RKO (cell line): Measurements from ENCODE around the gene TRIO.
A peak's percentile ranks its signal among the peaks of the same experiment; 100 is the strongest.
"Not testable (repeated sequence)": the region's sequence is repeated elsewhere in the genome, so short reads cannot be mapped to it uniquely, and the experiment has no call there.

Experiments used
- DNase-seq: peaks from one replicate; pipeline ENCODE4 v3.0.0-alpha.2; 2016; ENCODE audit warnings: low spot score

The TRIO gene

DNA sequence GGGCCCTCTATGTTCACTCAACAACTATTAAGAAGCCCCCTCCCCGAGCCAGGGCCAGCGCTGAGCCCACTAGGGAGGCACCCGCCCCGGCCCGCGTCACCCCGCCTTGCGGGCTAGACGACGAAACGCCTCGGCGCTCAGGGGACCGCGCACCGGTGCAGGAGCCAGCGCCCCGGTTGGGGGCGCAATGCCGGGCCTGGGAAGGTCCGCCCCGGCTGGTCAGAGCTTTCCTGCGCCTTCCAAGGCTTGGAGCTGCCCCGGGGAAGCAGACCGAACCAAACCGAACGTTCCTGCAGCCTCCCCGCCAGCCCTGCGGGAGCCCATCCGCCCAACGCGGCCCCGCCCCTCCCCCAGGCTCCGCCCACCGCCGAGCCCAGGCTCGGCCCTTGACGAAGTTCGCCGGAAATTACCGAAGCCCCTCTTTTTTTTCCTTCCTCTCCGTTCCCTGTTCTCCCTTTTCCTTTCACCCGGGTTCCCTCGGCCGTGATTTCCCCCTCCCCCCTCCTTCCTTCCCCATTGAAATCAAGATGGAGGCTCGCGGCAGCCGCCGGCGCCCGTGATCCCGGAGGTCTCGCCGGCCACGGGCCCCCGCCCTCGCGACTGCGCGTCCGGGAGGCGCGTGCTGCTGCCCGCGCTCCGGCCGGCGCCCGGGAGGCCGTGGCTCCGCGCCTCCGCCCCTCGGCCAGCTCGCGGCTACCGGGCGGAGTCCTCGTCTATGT lies at the start of gene TRIO:
Gene TRIO, plus strand, starts transcription at position 516 of the 719 bp plus-strand sequence. CDS start 384 bp downstream, outside the sequence.
- DNase-seq, result peak; percentile 88

GRCh38 chr5:14097380-14097779 lies 45.8 kb upstream of the TRIO start:
- not testable (repeated sequence) for DNase-seq

DNA sequence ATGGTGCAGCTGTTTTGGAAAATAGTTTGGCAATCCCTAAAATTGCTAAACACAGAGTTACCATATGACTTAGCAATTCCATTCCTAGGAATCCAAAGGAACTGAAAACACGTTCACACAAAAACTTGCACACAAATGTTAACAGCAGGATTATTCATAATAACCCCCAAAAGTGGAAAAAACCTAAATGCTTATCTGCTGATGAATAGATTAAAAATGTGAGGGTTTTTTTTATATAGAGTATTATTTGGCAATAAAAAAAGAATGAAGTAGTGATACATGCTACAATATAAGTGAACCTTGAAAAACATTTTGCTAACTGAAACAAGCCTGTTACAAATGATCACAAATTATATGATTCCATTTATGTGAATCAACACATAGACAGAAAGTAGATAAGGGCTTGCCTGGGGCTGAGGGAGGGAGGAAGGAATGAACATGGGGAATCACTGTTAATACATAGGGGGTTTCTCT lies 45.1 kb upstream of the TRIO start:
- DNase-seq, result no peak

DNA sequence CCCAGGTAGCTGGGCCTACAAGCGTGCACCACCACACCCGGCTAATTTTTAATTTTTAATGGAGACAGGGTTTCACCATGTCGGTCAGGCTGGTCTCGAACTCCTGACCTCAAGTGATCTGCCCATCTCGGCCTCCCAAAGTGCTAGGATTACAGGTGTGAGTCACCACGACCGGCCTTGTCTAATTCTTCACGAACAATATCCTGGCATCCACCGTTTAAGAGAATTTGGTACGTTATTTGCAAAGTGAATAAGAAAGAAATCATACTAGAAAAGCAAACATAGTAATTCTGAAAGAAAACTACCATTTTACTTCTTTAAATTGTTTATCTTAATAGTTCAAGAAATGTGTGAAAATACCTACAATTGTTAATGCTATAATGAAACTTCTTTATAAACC lies 42.9 kb upstream of the TRIO start:
- DNase-seq, result no peak

DNA sequence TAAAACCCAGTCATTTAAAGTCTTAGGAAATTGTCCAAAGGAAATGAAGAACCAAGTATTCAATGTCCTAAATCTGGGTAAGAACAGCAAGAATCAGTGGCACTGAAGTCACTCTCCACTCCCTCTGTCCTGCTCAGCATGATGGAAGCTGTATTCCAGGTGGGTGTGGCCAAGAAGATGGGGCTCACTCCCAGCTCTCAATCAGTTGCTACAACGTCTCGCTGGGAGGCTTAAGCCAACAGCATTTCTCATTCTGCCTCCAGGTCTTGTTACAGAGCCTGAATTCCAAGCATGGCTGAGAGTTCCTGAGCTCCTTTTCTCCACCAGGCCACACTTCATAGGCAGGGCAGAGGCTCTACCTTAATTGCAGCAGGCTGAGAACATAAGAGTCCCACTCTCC lies 41.2 kb upstream of the TRIO start:
- DNase-seq, result no peak

DNA sequence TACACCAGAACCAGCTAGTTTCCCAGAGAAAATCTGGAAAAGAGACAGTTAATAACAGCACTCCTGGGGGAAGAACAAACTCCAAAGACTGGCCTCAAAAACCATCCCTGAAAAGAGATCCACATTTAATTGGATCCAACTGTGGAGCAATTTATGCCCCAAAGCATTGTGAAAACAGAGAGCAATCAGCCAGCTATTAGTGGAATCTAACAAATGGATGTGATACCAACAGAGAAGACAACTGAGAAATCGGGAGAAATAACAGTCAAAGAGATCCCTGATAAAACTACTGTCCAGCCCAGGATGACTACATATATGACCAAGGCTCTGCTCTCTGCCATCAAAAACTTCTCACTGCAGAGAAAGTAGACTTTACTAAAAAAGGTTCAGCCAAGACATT lies 40.5 kb upstream of the TRIO start:
- no peak for DNase-seq

DNA sequence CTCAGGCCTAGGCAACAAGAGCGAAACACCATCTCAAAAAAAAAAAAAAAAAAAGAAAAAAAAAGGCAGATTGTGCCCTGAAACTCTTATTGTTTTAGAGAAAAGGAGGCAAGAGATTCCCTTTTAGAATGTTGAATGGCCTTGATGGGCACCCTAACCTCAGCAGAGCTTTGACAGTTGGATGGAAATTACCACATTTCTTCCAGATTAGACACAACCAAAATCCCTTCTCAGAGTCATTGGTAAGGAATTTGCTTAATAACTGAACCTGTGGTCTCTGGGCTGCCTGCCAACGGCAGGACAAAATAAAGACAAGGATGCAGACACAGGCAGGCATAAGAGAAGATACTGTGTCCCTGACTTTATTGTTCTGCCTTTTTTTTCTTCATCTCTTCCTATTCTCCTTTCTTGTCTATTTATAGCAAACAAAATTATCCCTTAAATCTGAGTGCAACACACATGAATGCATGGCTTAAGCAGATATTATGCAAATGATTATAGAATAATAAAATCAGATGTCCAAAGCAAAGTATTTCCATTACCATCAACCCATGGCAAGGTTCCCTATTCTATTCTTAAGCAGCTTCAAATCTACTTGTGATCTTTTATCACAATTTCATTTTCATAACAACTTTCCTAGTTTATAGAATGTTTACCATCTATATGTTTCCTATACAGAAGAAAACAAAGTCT lies 37.3 kb upstream of the TRIO start:
- DNase-seq, result peak; percentile 48

- DNase-seq, result no peak
Measured at GRCh38 chr5:14107536-14107935, 35.6 kb upstream of the TRIO start.

DNA sequence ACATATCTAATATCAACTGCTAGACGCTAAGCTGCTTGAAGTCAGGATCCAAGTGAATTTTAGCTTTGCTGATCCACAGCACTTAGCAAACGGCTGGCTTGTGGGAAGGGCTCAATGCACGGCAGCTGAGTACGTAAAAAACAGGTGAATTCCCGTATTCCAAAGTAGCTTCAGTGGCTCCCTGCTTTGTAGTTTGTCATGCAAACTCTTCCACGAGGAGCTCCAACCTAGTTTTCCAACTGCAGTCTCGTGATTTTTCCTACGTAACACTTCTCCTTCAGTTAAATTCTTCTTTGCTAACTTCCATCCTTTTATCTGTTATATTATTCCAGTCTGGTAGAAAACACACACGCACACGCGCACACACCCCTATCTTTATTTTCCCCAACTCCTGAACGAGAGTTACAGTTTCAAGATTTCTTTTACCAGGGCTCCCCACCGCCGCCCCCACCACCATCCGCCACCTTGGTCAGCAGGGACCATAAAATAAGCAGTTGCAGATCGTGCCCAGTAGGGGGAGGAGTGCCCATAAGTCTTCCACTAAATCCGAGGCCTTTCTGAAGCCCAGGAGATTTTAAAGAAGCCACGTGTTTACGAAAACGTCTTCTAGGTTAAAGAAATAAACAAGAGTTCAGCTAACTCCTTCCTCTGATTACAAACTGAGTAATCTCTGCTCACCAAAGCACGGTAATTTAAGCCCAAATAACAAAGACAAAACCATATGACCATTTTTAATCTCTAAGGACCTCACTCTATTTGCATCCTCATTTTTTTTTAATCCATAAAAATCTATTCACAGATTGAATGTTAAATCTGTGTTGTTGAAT lies 34.8 kb upstream of the TRIO start:
- DNase-seq, result peak; percentile 54

DNA sequence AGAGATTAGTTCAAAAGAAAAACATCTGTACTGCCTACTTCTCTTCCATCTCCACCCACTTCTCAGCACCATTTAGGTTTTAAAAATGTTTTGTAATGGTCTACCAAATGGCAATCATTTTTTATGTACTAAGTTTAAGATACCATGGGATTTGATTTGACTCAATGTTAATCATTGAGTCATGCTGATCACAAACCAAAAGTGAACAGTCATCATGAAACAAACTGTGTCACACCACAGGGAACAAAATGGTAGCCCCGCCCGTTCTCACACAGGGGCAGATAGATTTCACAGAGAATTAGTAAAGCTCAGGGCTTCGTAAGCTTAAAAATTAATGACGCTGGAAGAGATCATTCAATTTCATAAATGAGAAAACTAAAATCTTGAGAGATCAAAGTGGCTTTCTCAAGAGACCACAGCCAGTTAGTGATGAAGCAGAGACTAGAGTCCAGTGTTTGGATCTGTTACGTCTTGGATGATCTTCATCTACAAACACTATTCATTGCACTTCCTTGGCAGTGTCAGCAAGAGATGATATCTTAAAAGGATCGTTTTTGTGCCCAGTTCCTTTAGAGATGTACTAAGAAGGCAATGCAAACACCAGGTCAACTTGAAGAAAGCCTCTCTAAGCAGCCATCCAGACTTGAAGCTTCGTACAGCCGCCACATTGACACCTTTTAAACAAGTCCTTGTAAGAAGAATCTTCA lies 33.9 kb upstream of the TRIO start:
- peak; percentile 22 for DNase-seq

DNA sequence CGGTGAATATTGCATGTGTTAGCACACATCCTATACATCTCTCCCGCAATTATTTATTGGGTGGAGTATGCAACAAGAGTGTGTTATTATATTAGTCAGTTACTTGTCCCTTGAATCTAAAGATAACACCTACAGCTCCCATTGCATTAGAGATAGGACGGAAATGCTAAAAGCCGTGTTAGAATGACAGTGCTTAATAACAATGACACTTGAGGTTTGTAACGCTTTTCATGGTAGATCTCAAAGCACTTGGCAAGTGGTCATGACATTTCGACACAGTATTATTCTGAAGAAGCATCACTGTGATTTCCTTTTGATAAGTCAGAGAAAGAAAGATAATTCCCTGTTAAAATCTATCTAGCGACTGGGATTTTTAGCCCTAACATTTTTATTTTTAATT lies 33.4 kb upstream of the TRIO start:
- no peak for DNase-seq

DNA sequence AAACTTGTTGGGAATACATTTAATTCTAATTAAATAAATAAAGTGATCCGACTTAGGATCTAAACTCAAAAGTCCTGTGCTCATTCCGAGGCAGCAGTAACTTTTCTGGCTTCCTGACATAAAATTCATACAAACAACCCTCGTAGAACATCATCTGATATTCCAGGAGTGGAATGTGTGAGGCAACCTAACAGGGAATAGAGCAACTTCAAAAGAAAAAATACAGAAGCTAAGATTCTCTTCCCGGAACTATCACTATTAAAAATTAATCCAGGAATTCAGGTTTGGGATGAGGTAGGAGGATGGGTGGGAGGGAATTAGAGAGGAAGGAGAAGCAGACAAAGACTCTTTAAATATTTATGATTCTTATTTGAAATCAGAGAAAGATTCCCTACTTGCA lies 32.9 kb upstream of the TRIO start:
- DNase-seq, result no peak

DNA sequence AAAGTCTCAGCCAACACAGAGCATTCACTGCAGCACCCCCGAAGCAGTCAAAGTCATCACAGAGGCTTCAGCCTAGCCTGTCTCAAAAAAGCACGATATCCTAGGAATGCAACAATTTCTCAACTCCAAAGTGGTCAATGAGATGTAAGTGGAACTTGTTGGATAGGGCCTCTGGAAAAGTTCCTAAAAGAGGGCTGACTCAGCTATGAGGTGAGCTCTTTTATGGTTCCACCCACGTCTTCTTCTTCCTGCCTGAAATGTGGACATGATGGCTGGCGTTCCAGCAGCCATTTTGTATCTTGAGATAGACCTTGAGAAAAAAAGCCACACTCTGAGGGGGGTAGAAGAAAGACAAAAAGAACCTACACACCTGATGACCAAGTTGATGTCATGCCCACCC lies 32.5 kb upstream of the TRIO start:
- DNase-seq, result peak; percentile 37

DNA sequence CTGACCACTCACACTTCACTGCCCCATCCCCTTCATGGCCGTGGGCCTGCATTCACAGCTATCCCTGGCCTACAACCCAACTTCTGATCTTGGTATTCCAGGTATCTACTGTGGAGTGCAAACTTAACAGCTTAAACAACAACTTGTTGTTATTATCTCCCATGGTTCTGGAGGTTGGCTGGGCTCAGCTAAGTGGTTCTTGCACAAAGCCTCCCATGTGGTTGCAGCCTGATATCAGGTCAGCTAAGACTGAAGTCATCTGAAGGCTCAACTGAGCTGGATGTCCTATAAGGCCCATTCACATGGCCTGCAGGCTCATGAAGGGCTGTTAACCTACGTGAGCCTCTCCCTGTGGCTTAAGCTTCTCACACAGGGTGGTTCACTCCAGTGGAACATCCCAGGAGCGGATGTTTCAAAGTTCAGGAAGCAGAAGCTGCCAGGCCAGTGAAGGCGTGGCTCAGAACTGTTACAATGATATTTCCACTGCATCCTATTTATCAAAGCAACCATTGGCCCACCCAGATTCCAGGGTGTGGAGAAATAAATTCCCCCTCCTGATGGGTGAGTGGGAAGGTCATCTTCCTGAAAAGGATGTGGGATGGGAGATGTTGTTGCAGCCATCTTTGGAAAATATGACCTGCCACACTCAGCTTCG lies 30.0 kb upstream of the TRIO start:
- DNase-seq, result no peak

GRCh38 chr5:14114615-14115251 lies 28.4 kb upstream of the TRIO start:
- no peak for DNase-seq

DNA sequence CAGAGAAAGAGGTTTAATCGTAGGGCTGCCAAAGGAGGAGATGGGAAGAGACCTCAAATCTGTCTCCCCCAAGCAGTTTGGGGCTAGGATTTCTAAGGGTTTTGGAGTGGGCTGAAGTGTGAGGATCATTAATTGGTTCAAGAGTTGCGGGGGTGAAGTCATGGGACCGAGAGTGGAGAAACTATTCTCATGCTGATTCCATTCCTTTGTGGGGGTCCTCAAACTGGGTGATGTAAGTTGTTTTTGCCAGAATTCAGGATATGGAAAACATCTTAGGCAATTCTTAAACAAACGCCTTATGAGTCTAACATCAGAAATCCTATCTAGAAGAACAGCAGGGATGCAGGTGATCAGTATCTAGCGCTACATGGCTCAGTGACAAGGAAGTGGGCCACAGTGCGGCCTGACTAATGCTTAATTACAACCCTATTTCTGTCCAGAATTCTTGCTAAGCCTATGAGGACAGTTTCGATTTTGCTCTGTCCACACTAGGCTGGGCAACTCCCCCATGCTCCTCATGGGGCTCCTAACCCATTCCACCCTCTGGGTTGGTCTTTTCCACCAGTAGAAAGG lies 27.7 kb upstream of the TRIO start:
- no peak for DNase-seq

- no peak for DNase-seq
Measured at GRCh38 chr5:14118551-14119320, 24.4 kb upstream of the TRIO start.

DNA sequence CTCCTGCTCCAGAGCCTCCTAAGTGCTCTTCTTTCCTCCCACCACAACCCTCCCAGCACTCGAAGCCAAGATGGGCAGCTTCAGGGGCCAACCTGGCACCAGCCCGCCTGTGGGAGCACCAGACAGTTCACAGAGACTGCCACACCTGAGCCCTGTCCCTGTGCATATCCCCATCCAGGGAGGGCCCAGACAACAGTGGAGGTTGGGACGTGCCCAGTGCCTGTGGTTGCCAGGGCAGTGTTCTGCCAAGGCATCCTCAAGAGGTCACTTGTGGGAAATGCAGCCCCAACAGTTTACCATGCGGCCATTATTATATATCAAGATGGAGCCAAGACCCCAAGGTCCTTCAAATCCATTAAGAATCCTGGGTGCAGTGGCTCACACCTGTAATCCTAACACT lies 23.0 kb upstream of the TRIO start:
- DNase-seq, result no peak

DNA sequence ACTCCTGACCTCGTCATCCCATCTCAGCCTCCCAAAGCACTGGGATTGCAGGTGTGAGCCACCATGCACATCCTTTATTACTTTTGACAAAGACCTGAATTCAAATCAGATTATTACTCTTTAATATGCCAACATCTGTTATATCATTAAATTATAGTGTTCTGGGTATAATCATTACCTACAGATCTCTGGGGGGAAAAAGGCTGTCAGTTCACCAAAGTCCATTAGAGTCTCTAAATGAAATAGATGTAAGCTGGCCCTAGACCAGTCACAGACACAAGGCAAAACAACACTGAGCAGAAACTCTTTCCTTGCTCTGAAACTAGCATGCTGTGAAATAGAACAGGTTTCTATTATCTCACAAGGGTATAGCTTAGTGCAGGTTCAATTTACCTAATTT lies 21.6 kb upstream of the TRIO start:
- no peak for DNase-seq

GRCh38 chr5:14122089-14122488 lies 21.1 kb upstream of the TRIO start:
- no peak for DNase-seq
